Ovary (tissue), 3 donors: ENCODE data around the gene OPN3.

Experiments used
- EP300 ChIP-seq: sonication (generic); formaldehyde crosslinking; IDR thresholded peaks from one replicate; pipeline ENCODE4 v1.6.1; 2017; ENCODE audit warnings: antibody characterized with exemption
- POLR2A ChIP-seq: fragments of 450-650 bp; IDR thresholded peaks from one replicate; pipeline ENCODE4 v1.6.1; 2017; ENCODE audit warnings: antibody characterized with exemption, mild to moderate bottlenecking, moderate library complexity
- TF ChIP-seq, protein P1 (sequence below), 3 donors: fragments of 450-650 bp in 2 of 3; fragments of 200-600 bp in 1 of 3; IDR thresholded peaks; one replicate each; pipeline versions ENCODE4 v1.5.1 to v1.8.0; 2016 to 2022; ENCODE audit warnings: antibody characterized with exemption in 3 of 3, mild to moderate bottlenecking in 1 of 3
- donor health status: DM: no; HTN: no; CAD: no.

DNA sequence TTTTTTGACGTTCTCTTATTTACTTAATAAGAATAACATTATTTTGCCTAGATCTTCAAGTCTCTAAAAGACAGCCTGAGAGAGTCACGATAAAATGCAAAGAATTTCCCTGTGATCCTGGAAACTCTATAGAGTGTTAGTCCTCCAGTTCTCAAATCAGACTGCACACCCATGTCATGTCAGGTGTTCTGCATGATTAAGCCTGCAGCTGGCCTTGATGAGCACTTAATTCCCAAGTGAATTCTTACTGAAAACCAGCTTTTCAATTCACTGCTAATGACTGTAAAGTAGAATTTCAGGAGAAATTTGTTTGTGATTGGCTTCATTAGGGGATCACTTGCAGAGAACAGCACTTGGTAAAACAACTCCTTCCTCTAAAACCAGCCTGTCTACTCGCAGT is 41.9 kb downstream of the OPN3 start:
- TF ChIP-seq EP300: no peak
- TF ChIP-seq, protein P1, sequence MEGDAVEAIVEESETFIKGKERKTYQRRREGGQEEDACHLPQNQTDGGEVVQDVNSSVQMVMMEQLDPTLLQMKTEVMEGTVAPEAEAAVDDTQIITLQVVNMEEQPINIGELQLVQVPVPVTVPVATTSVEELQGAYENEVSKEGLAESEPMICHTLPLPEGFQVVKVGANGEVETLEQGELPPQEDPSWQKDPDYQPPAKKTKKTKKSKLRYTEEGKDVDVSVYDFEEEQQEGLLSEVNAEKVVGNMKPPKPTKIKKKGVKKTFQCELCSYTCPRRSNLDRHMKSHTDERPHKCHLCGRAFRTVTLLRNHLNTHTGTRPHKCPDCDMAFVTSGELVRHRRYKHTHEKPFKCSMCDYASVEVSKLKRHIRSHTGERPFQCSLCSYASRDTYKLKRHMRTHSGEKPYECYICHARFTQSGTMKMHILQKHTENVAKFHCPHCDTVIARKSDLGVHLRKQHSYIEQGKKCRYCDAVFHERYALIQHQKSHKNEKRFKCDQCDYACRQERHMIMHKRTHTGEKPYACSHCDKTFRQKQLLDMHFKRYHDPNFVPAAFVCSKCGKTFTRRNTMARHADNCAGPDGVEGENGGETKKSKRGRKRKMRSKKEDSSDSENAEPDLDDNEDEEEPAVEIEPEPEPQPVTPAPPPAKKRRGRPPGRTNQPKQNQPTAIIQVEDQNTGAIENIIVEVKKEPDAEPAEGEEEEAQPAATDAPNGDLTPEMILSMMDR (IDR thresholded peaks at IDR 0.05): no peak
- TF ChIP-seq POLR2A: no peak
